KMS-11 (cell line): ENCODE measurements around the gene DNALI1.

Experiments used
- H2AFZ ChIP-seq: fragments of 200-600 bp; sonication (generic); 2 replicates; pipeline ENCODE4 v1.6.1; 2016; ENCODE audit warnings: antibody characterized with exemption, mixed run types, low read depth
- H3K27ac ChIP-seq: fragments of 200-600 bp; sonication (generic); 2 replicates; pipeline ENCODE4 v1.6.1; 2016; ENCODE audit warnings: mild to moderate bottlenecking, mixed run types
- H3K27me3 ChIP-seq: fragments of 200-600 bp; sonication (generic); 2 replicates; pipeline ENCODE4 v1.6.1; 2017; ENCODE audit warnings: mild to moderate bottlenecking, low read depth, mixed run types, moderate library complexity; ENCODE audit not compliant: insufficient read depth
- H3K36me3 ChIP-seq: fragments of 200-600 bp; sonication (generic); 2 replicates; pipeline ENCODE4 v1.6.1; 2017; ENCODE audit warnings: mild to moderate bottlenecking, mixed run types; ENCODE audit not compliant: insufficient read depth
- H3K4me1 ChIP-seq: fragments of 200-600 bp; sonication (generic); 2 replicates; pipeline ENCODE4 v1.6.1; 2016; ENCODE audit warnings: mild to moderate bottlenecking, low read depth, mixed run types; ENCODE audit not compliant: poor library complexity, severe bottlenecking
- H3K4me2 ChIP-seq: fragments of 200-600 bp; sonication (generic); 2 replicates; pipeline ENCODE4 v1.7.0; 2016; ENCODE audit warnings: mild to moderate bottlenecking, mixed run types
- H3K4me3 ChIP-seq: fragments of 200-600 bp; sonication (generic); IDR thresholded peaks from 2 replicates; pipeline ENCODE4 v1.6.1; 2017; ENCODE audit warnings: low read depth, low read length, mixed read lengths; ENCODE audit not compliant: insufficient read depth
- H3K79me2 ChIP-seq: fragments of 200-600 bp; sonication (generic); 2 replicates; pipeline ENCODE4 v1.6.1; 2016; ENCODE audit warnings: low read depth, mixed run types; ENCODE audit not compliant: insufficient read depth
- H3K9ac ChIP-seq: fragments of 200-600 bp; sonication (generic); 2 replicates; pipeline ENCODE4 v1.6.1; 2016; ENCODE audit warnings: mild to moderate bottlenecking, mixed run types
- H4K20me1 ChIP-seq: fragments of 200-600 bp; sonication (generic); 2 replicates; pipeline ENCODE4 v1.6.1; 2016; ENCODE audit warnings: mild to moderate bottlenecking, mixed run types; ENCODE audit not compliant: insufficient read depth
- CTCF ChIP-seq: fragments of 200-600 bp; sonication (generic); conservative IDR thresholded peaks from 2 replicates; pipeline ENCODE4 v1.6.1; 2017; ENCODE audit warnings: low read depth, mild to moderate bottlenecking, antibody characterized with exemption, low read length, moderate library complexity, mixed read lengths

Gene DNALI1

GRCh38 chr1:37588939-37589338 is 32.2 kb downstream of the DNALI1 start:
- no peak overlapping the region for H3K4me2 ChIP-seq
- peaks cover 12% of the 10 kb centered on the region for H3K36me3 ChIP-seq
- no peak overlapping the region for H3K27ac ChIP-seq
- H2AFZ ChIP-seq, result no peak overlapping the region
- no peaks in the 10 kb centered on the region for H3K27me3 ChIP-seq
- peaks cover 25% of the 10 kb centered on the region for H3K79me2 ChIP-seq
- H3K4me3 ChIP-seq, result no peak overlapping the region
- H3K9ac ChIP-seq, result no peak overlapping the region
- peaks cover 6% of the 10 kb centered on the region; the same call in 1 of the 2 replicates for H4K20me1 ChIP-seq
- TF ChIP-seq CTCF, result no peak
- H3K4me1 ChIP-seq, result peaks cover 13% of the 10 kb centered on the region

- peaks cover 19% of the 10 kb centered on the region for H3K4me1 ChIP-seq
- H3K27me3 ChIP-seq, result no peaks in the 10 kb centered on the region
- H3K79me2 ChIP-seq, result peaks cover 42% of the 10 kb centered on the region
- H3K4me2 ChIP-seq, result peak overlapping the region; percentile 89
- no peak overlapping the region for H2AFZ ChIP-seq
- no peak overlapping the region for H3K9ac ChIP-seq
- H3K36me3 ChIP-seq, result peaks cover 5% of the 10 kb centered on the region; the same call in 1 of the 2 replicates
- peaks cover 6% of the 10 kb centered on the region; the same call in 1 of the 2 replicates for H4K20me1 ChIP-seq
- no peak overlapping the region for H3K27ac ChIP-seq
- no peak overlapping the region for H3K4me3 ChIP-seq
- no peak for TF ChIP-seq CTCF
These were observed 37.0 kb downstream of the DNALI1 start for GRCh38 chr1:37593726-37594125.

DNA sequence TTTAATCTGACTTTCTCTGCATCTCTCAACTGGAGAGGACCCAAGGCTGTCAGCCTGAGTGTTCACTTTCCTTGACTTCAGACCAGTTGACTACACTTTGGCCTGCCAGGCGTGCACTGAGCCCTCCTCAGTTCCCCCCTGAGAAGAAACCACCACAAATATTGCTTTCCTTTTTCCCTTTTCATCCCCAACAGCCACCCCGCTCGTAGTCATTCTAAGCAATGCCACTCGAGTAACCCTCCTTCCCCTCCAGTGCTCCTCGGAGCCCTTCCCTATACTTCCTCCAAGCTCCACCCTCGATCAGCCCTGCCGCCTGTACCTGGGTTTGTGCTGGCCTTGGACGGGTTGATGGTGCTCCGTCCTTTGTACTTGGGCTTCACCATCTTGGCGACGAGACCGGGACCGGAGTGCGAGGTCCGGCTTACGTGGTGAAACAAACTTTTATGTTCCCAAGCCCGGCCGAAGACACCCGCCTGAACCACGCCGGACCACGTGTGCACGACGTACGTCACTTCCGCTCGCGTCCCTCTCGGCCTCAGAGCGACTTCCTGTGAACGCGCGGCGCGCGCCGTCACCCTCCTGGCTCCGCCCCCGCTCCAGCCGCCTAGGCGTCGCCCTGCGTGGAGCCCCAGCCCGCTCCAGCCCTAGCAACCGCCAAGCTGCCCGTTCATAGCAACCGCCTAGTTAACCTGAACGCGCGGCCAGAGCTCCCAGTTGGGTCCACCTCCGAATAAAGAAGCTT is 38.9 kb downstream of the DNALI1 start, which contains the start of gene GNL2:
Gene GNL2 (minus strand): TSS at position 498 of the 742 bp plus-strand sequence. CDS start 115 bp downstream, at position 383.
- peaks cover 6% of the 10 kb centered on the region; the same call in 1 of the 2 replicates for H4K20me1 ChIP-seq
- peaks cover 19% of the 10 kb centered on the region for H3K4me1 ChIP-seq
- H2AFZ ChIP-seq, result peak within 1 kb of the TSS; percentile 58
- H3K9ac ChIP-seq, result peak within 1 kb of the TSS; percentile 79
- peak within 1 kb of the TSS; percentile 63 for H3K27ac ChIP-seq
- no peaks in the 10 kb centered on the region for H3K27me3 ChIP-seq
- H3K36me3 ChIP-seq, result no peaks in the 10 kb centered on the region; the same call in 1 of the 2 replicates
- H3K79me2 ChIP-seq, result peaks cover 35% of the 10 kb centered on the region
- H3K4me3 ChIP-seq, result no peak within 1 kb of the TSS
- peak within 1 kb of the TSS; percentile 89 for H3K4me2 ChIP-seq
- no peak for TF ChIP-seq CTCF

- no peak overlapping the region; the same call in 1 of the 2 replicates for H3K27ac ChIP-seq
- TF ChIP-seq CTCF, result no peak
- peaks cover 6% of the 10 kb centered on the region; the same call in 1 of the 2 replicates for H4K20me1 ChIP-seq
- H3K4me3 ChIP-seq, result no peak overlapping the region
- peaks cover 35% of the 10 kb centered on the region for H3K79me2 ChIP-seq
- H3K4me2 ChIP-seq, result peak overlapping the region; percentile 53
- no peaks in the 10 kb centered on the region for H3K27me3 ChIP-seq
- peaks cover 19% of the 10 kb centered on the region for H3K4me1 ChIP-seq
- H3K36me3 ChIP-seq, result no peaks in the 10 kb centered on the region; the same call in 1 of the 2 replicates
- H3K9ac ChIP-seq, result peak overlapping the region; percentile 79; the same call in 1 of the 2 replicates
- peak overlapping the region; percentile 58 for H2AFZ ChIP-seq
These were observed 39.5 kb downstream of the DNALI1 start for GRCh38 chr1:37596182-37596667.
